Esophagus squamous epithelium (tissue), 5 donors: Measurements from ENCODE around the gene MAN2A1. TPM values are rescaled to one million over a fixed set of nuclear protein-coding genes. Genes with fewer than 3 reads are reported as not detected.
"Not testable (repeated sequence)": the region's sequence is repeated elsewhere in the genome, so short reads cannot be mapped to it uniquely, and the experiment has no call there.

Experiments
- DNase-seq: peaks from one replicate; lab custom pipeline; 2025; lab: John Stamatoyannopoulos, UW
- H3K27ac ChIP-seq, 4 donors: fragments of 200-600 bp; sonication (generic); one replicate each; pipeline ENCODE4 v1.5.1; 2016 to 2019; ENCODE audit warnings: mild to moderate bottlenecking in 1 of 4
- H3K27me3 ChIP-seq, 4 donors: fragments of 200-600 bp; sonication (generic); 1 replicate in 3 of 4; 2 replicates in 1 of 4; pipeline versions ENCODE4 v1.5.1 to v1.6.0; 2017 to 2021; ENCODE audit warnings: antibody characterized with exemption in 1 of 4
- H3K36me3 ChIP-seq, 3 donors: fragments of 200-600 bp; sonication (generic); one replicate each; pipeline ENCODE4 v1.5.1; 2016 to 2019
- H3K4me1 ChIP-seq, 3 donors: fragments of 200-600 bp; sonication (generic); one replicate each; pipeline ENCODE4 v1.5.1; 2017 to 2019
- H3K4me3 ChIP-seq, 4 donors: fragments of 200-600 bp; sonication (generic); 1 replicate in 3 of 4; 2 replicates in 1 of 4; pipeline ENCODE4 v1.5.1; 2016 to 2019; ENCODE audit warnings: mild to moderate bottlenecking in 2 of 4, moderate library complexity in 1 of 4
- H3K9me3 ChIP-seq, 3 donors: fragments of 200-600 bp; sonication (generic); one replicate each; pipeline ENCODE4 v1.5.1; 2016 to 2019
- CTCF ChIP-seq, 6 experiments: fragments of 450-650 bp in 4 of 6; fragments of 200-600 bp in 2 of 6; sonication (generic) in 2 of 6; IDR thresholded peaks; one replicate each; pipeline ENCODE4 v1.5.1; 2016 to 2019; ENCODE audit warnings: antibody characterized with exemption in 6 of 6, mild to moderate bottlenecking in 4 of 6, moderate library complexity in 4 of 6
- POLR2A ChIP-seq, 4 donors: fragments of 450-650 bp; IDR thresholded peaks; one replicate each; pipeline ENCODE4 v1.6.1; 2017; ENCODE audit warnings: antibody characterized with exemption in 4 of 4, mild to moderate bottlenecking in 4 of 4, moderate library complexity in 3 of 4
- WGBS, 2 donors: methylation state at CpG; one replicate each; pipeline ENCODE4 v1.1.5; 2018; 5-methylcytosine and 5-hydroxymethylcytosine counted together
- intact Hi-C: fragments of 100-400 bp; cut with DNase I; formaldehyde crosslinking; loops from one replicate; pipeline ENCODE4 v1.15.0; 2022
- total RNA-seq, 4 donors: library from RNA; depleted of rRNA; stranded (reverse); fragments of >200 nt; gene quantifications; one replicate each; pipeline ENCODE4 v1.1.0, GENCODE V29; 2016
- donor health status: DM: yes; HTN: yes; CAD: no.

MAN2A1 gene
- total RNA-seq, 4 donors from 2014 or later: 27.4 to 40.1 (median 37.4) TPM

- Histone ChIP-seq H3K27ac (peak overlapping the region in 1 of 4 donors; percentile 7), H3K9me3 (no peaks in the 10 kb centered on the region), H3K4me1 (peaks cover 0 to 8% (median 0%) of the 10 kb centered on the region in 3 donors), H3K4me3 (no peak overlapping the region), H3K27me3 (no peaks in the 10 kb centered on the region), H3K36me3 (peaks cover 0 to 53% (median 0%) of the 10 kb centered on the region in 3 donors)
- TF ChIP-seq POLR2A (IDR thresholded peaks at IDR 0.05) (no peak), CTCF (IDR thresholded peaks at IDR 0.05) (no peak)
- intact Hi-C loops: no loop called here
- DNase-seq: no peak
These were observed 69.6 kb downstream of the MAN2A1 start for GRCh38 chr5:109759306-109759705.

- DNase-seq, intact Hi-C loops, H3K4me1 ChIP-seq, H3K27me3 ChIP-seq, H3K27ac ChIP-seq, H3K4me3 ChIP-seq, H3K9me3 ChIP-seq: not testable (repeated sequence)
- peaks cover 0 to 49% (median 0%) of the 10 kb centered on the region in 3 donors for H3K36me3 ChIP-seq
- 100% methylated on average over 4 of the region's 4 CpGs for WGBS, 2 donors
These were observed 70.4 kb downstream of the MAN2A1 start for GRCh38 chr5:109760130-109760529.

GRCh38 chr5:109762821-109763220 lies 73.1 kb downstream of the MAN2A1 start:
- H3K4me3 ChIP-seq: no peak overlapping the region
- peaks cover 0 to 31% (median 0%) of the 10 kb centered on the region in 3 donors for H3K36me3 ChIP-seq
- H3K4me1 ChIP-seq: peaks cover 0 to 8% (median 0%) of the 10 kb centered on the region in 3 donors
- H3K27me3 ChIP-seq: no peaks in the 10 kb centered on the region
- TF ChIP-seq CTCF (IDR thresholded peaks at IDR 0.05) (no peak), POLR2A (IDR thresholded peaks at IDR 0.05) (no peak)
- intact Hi-C loops: no loop called here
- 76% methylated on average over 1 of the region's 1 CpG for WGBS, 2 donors
- H3K9me3 ChIP-seq: no peaks in the 10 kb centered on the region
- no peak overlapping the region for H3K27ac ChIP-seq
- DNase-seq: no peak

- no peak overlapping the region for H3K27ac ChIP-seq
- no peaks in the 10 kb centered on the region for H3K9me3 ChIP-seq
- TF ChIP-seq POLR2A (IDR thresholded peaks at IDR 0.05) (no peak), CTCF (IDR thresholded peaks at IDR 0.05) (no peak)
- intact Hi-C loops: no loop called here
- no peak for DNase-seq
- no peak overlapping the region for H3K4me3 ChIP-seq
- WGBS, 2 donors: 91 to 93% methylated on average over 4 of the region's 4 CpGs
- no peaks in the 10 kb centered on the region for H3K27me3 ChIP-seq
- H3K4me1 ChIP-seq: no peaks in the 10 kb centered on the region
- peaks cover 0 to 64% (median 5%) of the 10 kb centered on the region in 3 donors for H3K36me3 ChIP-seq
These were observed 77.7 kb downstream of the MAN2A1 start for GRCh38 chr5:109767184-109767995.

GRCh38 chr5:109767997-109768396 lies 78.3 kb downstream of the MAN2A1 start:
- intact Hi-C loops: no loop called here
- no peaks in the 10 kb centered on the region for H3K4me1 ChIP-seq
- no peak overlapping the region for H3K27ac ChIP-seq
- H3K36me3 ChIP-seq: peaks cover 0 to 64% (median 5%) of the 10 kb centered on the region in 3 donors
- H3K27me3 ChIP-seq: no peaks in the 10 kb centered on the region
- TF ChIP-seq POLR2A (IDR thresholded peaks at IDR 0.05) (no peak), CTCF (IDR thresholded peaks at IDR 0.05) (no peak)
- 92 to 95% methylated on average over 4 of the region's 4 CpGs for WGBS, 2 donors
- no peaks in the 10 kb centered on the region for H3K9me3 ChIP-seq
- DNase-seq: no peak
- no peak overlapping the region for H3K4me3 ChIP-seq
